IMR-90 (cell line): ENCODE results near the gene ACTR5. TPM values are rescaled to one million over a fixed set of nuclear protein-coding genes. Genes with fewer than 3 reads are reported as not detected.

Experiments
- ATAC-seq: fragments of 200-7000 bp; cut with Tn5 transposase; 2 replicates; pipeline ENCODE4 v1.9.1; 2020; ENCODE audit warnings: low read depth, mild to moderate bottlenecking, moderate library complexity
- BruUV-seq: library from RNA; stranded (reverse); fragments of 400-500 nt; replicated peaks from 2 replicates; lab custom pipeline; 2021; lab: Mats Ljungman, UMichigan
- CTCF ChIA-PET: fragments of 300-600 bp; formaldehyde crosslinking; extraction: SDS; loops from one replicate; lab custom pipeline; 2021; ENCODE audit warnings: antibody characterized with exemption; lab: Yijun Ruan, JAX
- POLR2A ChIA-PET: fragments of 300-600 bp; sonication (Branson Sonifier 250); formaldehyde crosslinking; loops from one replicate; lab custom pipeline; 2022; ENCODE audit warnings: antibody characterized with exemption; ENCODE audit not compliant: unreplicated experiment; lab: Charles Lee
- DNase-seq: peaks from one replicate; pipeline ENCODE4 v3.0.0; 2013
- H2AFZ ChIP-seq: replicated peaks from 2 replicates; pipeline ENCODE3; 2013; ENCODE audit warnings: low read length, mild to moderate bottlenecking; ENCODE audit not compliant: poor library complexity
- H2AK5ac ChIP-seq: 2 replicates; pipeline ENCODE4 v1.6.1; 2013; ENCODE audit warnings: low read depth, low read length, inconsistent platforms
- H2AK9ac ChIP-seq: replicated peaks from 2 replicates; pipeline ENCODE3; 2013; ENCODE audit warnings: mild to moderate bottlenecking, low read depth, low read length, moderate library complexity; ENCODE audit not compliant: poor library complexity
- H2BK120ac ChIP-seq: 2 replicates; pipeline ENCODE4 v1.6.1; 2013; ENCODE audit warnings: low read depth, low read length, inconsistent platforms
- H2BK15ac ChIP-seq: 3 replicates; pipeline ENCODE4 v1.6.1; 2013; ENCODE audit warnings: low read depth, low read length, inconsistent platforms
- H2BK20ac ChIP-seq: 2 replicates; pipeline ENCODE4 v1.6.1; 2013; ENCODE audit warnings: low read depth, mild to moderate bottlenecking, inconsistent platforms, low read length, moderate library complexity
- H2BK5ac ChIP-seq: 2 replicates; pipeline ENCODE4 v1.6.1; 2013; ENCODE audit warnings: mild to moderate bottlenecking, low read depth, low read length, inconsistent platforms; ENCODE audit not compliant: poor library complexity, severe bottlenecking
- H3K14ac ChIP-seq: replicated peaks from 2 replicates; pipeline ENCODE4 v1.6.1; 2013; ENCODE audit warnings: low read depth, low read length, inconsistent platforms
- H3K18ac ChIP-seq: 2 replicates; pipeline ENCODE4 v1.6.1; 2013; ENCODE audit warnings: low read depth, low read length, control low read depth
- H3K23ac ChIP-seq: 2 replicates; pipeline ENCODE4 v1.6.1; 2013; ENCODE audit warnings: low read depth, low read length, inconsistent platforms
- H3K27ac ChIP-seq: 2 replicates; pipeline ENCODE4 v1.5.1; 2013; ENCODE audit warnings: mild to moderate bottlenecking, control low read depth, low read length; ENCODE audit not compliant: insufficient read depth
- H3K27me3 ChIP-seq: 2 replicates; pipeline ENCODE4 v1.6.1; 2013; ENCODE audit warnings: low read length; ENCODE audit not compliant: control insufficient read depth, insufficient read depth
- H3K36me3 ChIP-seq: 2 replicates; pipeline ENCODE4 v1.6.1; 2013; ENCODE audit warnings: low read length, mixed read lengths; ENCODE audit not compliant: control insufficient read depth, insufficient read depth
- H3K4ac ChIP-seq: 2 replicates; pipeline ENCODE4 v1.6.1; 2013; ENCODE audit warnings: low read depth, low read length, inconsistent platforms
- H3K4me1 ChIP-seq: 2 replicates; pipeline ENCODE4 v1.6.1; 2013; ENCODE audit warnings: low read length, mixed read lengths; ENCODE audit not compliant: control insufficient read depth, insufficient read depth
- H3K4me2 ChIP-seq: 2 replicates; pipeline ENCODE4 v1.6.1; 2013; ENCODE audit warnings: low read depth, mild to moderate bottlenecking, control low read depth, low read length, moderate library complexity
- H3K4me3 ChIP-seq: 2 replicates; pipeline ENCODE4 v1.5.1; 2013; ENCODE audit warnings: low read depth, mild to moderate bottlenecking, control low read depth, low read length, moderate library complexity; ENCODE audit not compliant: insufficient read depth
- H3K56ac ChIP-seq: 2 replicates; pipeline ENCODE4 v1.6.1; 2013; ENCODE audit warnings: low read length, inconsistent platforms; ENCODE audit not compliant: insufficient read depth; ENCODE audit errors: extremely low read depth
- H3K79me1 ChIP-seq, 2 experiments: 2 replicates each; pipeline ENCODE4 v1.6.1; 2013; ENCODE audit warnings: low read length in 2 of 2, inconsistent platforms in 1 of 2, low read depth in 1 of 2
- H3K9ac ChIP-seq: 2 replicates; pipeline ENCODE4 v1.6.1; 2013; ENCODE audit warnings: low read depth, low read length, control low read depth
- H3K9me1 ChIP-seq: 2 replicates; pipeline ENCODE4 v1.6.1; 2013; ENCODE audit warnings: low read length, inconsistent platforms; ENCODE audit not compliant: insufficient read depth
- H3K9me3 ChIP-seq: 2 replicates; pipeline ENCODE4 v1.6.1; 2013; ENCODE audit warnings: low read length; ENCODE audit not compliant: control insufficient read depth, insufficient read depth
- H4K20me1 ChIP-seq: 2 replicates; pipeline ENCODE4 v1.6.1; 2013; ENCODE audit warnings: low read length, inconsistent platforms; ENCODE audit not compliant: insufficient read depth
- H4K5ac ChIP-seq: 2 replicates; pipeline ENCODE4 v1.6.1; 2013; ENCODE audit warnings: mild to moderate bottlenecking, low read depth, low read length, control low read depth
- H4K8ac ChIP-seq, 2 experiments: 2 replicates each; pipeline ENCODE4 v1.6.1; 2013; ENCODE audit warnings: low read depth in 2 of 2, low read length in 2 of 2, control low read depth in 1 of 2, inconsistent platforms in 1 of 2
- H4K91ac ChIP-seq: 2 replicates; pipeline ENCODE4 v1.6.1; 2013; ENCODE audit warnings: low read depth, low read length, inconsistent platforms; ENCODE audit not compliant: insufficient read depth
- BHLHE40 ChIP-seq: fragments of 150-350 bp; IDR thresholded peaks from 2 replicates; pipeline ENCODE4 v1.6.1; 2016; ENCODE audit warnings: mild to moderate bottlenecking, low read depth, low read length
- FOS ChIP-seq: fragments of 150-350 bp; IDR thresholded peaks from 2 replicates; pipeline ENCODE4 v1.6.1; 2016; ENCODE audit warnings: low read depth, low read length
- MAZ ChIP-seq: IDR thresholded peaks from 2 replicates; pipeline ENCODE4 v1.6.1; 2012; ENCODE audit warnings: low read depth, mild to moderate bottlenecking, low read length, improper control_type of control experiment, moderate library complexity, borderline replicate concordance
- MXI1 ChIP-seq: IDR thresholded peaks from 2 replicates; pipeline ENCODE4 v1.6.1; 2012; ENCODE audit warnings: low read depth, mild to moderate bottlenecking, low read length, moderate library complexity, borderline replicate concordance
- POLR2A ChIP-seq: IDR thresholded peaks from 2 replicates; pipeline ENCODE4 v1.6.1; 2012; ENCODE audit warnings: mild to moderate bottlenecking, low read depth, low read length
- RAD21 ChIP-seq: IDR thresholded peaks from 2 replicates; pipeline ENCODE4 v1.6.1; 2012; ENCODE audit warnings: low read length, improper control_type of control experiment
- RFX5 ChIP-seq: IDR thresholded peaks from 2 replicates; pipeline ENCODE4 v1.8.0; 2012; ENCODE audit warnings: low read depth, mild to moderate bottlenecking, low read length, moderate library complexity
- SMC3 ChIP-seq: fragments of 150-350 bp; IDR thresholded peaks from 2 replicates; pipeline ENCODE4 v1.6.1; 2016; ENCODE audit warnings: low read depth, mild to moderate bottlenecking, antibody characterized with exemption, low read length, moderate library complexity
- WGBS, 2 experiments: methylation state at CpG; one replicate each; pipeline versions ENCODE4 v1.1.5 to v1.1.7; 2013; ENCODE audit warnings: missing lambda C conversion rate in 2 of 2; ENCODE audit not compliant: insufficient read length in 1 of 2; ENCODE audit errors: extremely low coverage in 2 of 2; 5-methylcytosine and 5-hydroxymethylcytosine counted together
- dilution Hi-C: fragments of 300-500 bp; cut with HindIII; formaldehyde crosslinking; loops from one replicate; pipeline ENCODE4 v1.14.3; 2018; ENCODE audit warnings: low sequenced_read_pairs; ENCODE audit not compliant: unreplicated experiment
- in situ Hi-C: fragments of 300-500 bp; cut with MboI; formaldehyde crosslinking; loops from 3 replicates; pipeline ENCODE4 v1.14.3; 2019; ENCODE audit warnings: low sequenced_read_pairs, inconsistent platforms, mixed read lengths
- intact Hi-C: fragments of 100-400 bp; cut with micrococcal nuclease; formaldehyde crosslinking; loops from 2 replicates; pipeline ENCODE4 v1.10.0; 2022
- polyA plus RNA-seq, 3 experiments: library from polyadenylated mRNA; depleted of rRNA; stranded (reverse); fragments of >200 nt; gene quantifications; 2 replicates each; pipeline ENCODE4 v1.2.3, GENCODE V29; 2012; ENCODE audit warnings: low replicate concordance in 1 of 3
- total RNA-seq: library from RNA; depleted of rRNA; stranded (reverse); fragments of >200 nt; gene quantifications from 2 replicates; pipeline ENCODE4 v1.2.3, GENCODE V29; 2012
- TF ChIP-seq, protein P1 (sequence below): fragments of 150-350 bp; IDR thresholded peaks from 2 replicates; pipeline ENCODE4 v1.6.1; 2016; ENCODE audit warnings: low read depth, mild to moderate bottlenecking, low read length, moderate library complexity, borderline replicate concordance
- TF ChIP-seq, protein P2 (sequence below): conservative IDR thresholded peaks from 2 replicates; pipeline ENCODE4 v1.5.1; 2012; ENCODE audit warnings: mild to moderate bottlenecking, low read depth, low read length, improper control_type of control experiment

ACTR5 gene
- total and polyA plus RNA-seq, 2 of the 4 experiments (the other 2 are of a cell fraction) = 5.9 to 6.6 TPM

DNA sequence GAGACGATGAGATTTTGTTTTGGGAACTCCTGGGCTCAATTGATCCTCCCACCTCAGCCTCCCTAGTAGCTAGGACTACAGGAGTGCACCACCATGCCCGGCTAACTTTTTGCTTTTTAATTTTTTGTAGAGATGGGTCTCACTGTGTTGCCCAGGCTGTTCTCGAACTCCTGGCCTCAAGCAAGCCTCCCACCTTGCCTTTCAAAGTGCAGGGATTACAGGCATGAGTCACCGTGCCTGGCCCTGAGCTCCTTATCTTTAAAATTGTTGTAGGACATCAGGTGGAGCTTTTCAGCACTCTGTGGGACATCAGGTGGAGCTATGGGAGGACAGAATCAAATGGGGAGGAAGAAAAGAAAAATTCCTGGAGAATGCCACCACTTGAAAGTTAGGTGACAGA is 12.7 kb downstream of the ACTR5 start:
- Histone ChIP-seq H3K4me3 (no peak overlapping the region), H4K5ac (no peak overlapping the region), H3K4me1 (peaks cover 6% of the 10 kb centered on the region), H3K9me3 (no peaks in the 10 kb centered on the region), H3K4me2 (no peak overlapping the region), H3K36me3 (peaks cover 19% of the 10 kb centered on the region), H2BK20ac (no peak overlapping the region), H2AFZ (no peak overlapping the region), H2BK120ac (no peak overlapping the region), H2BK15ac (no peak overlapping the region), H3K27me3 (no peaks in the 10 kb centered on the region), H3K14ac (no peak overlapping the region), H3K9ac (no peak overlapping the region), H3K4ac (no peak overlapping the region), H4K91ac (no peak overlapping the region), H3K9me1 (peaks cover 10% of the 10 kb centered on the region), H2AK5ac (no peak overlapping the region), H3K23ac (no peak overlapping the region), H3K79me1 (peaks cover 0 to 4% of the 10 kb centered on the region in 2 experiments; a peak in 1 of 4 replicates), H2AK9ac (no peak overlapping the region), H3K56ac (no peak overlapping the region), H4K8ac (no peak overlapping the region), H2BK5ac (no peak overlapping the region), H4K20me1 (no peaks in the 10 kb centered on the region), H3K18ac (no peak overlapping the region), H3K27ac (no peak overlapping the region)
- dilution Hi-C loops (no loop called here), in situ Hi-C loops (loop anchor here (25.0 kb wide), 1 partner anchor 276 kb away; no protein-coding TSS in a partner anchor), intact Hi-C loops (no loop called here)
- no TSS peak for BruUV-seq
- WGBS, 2 experiments = no CpG with 5 or more reads among the region's 4 CpGs
- TF ChIP-seq, protein P1, sequence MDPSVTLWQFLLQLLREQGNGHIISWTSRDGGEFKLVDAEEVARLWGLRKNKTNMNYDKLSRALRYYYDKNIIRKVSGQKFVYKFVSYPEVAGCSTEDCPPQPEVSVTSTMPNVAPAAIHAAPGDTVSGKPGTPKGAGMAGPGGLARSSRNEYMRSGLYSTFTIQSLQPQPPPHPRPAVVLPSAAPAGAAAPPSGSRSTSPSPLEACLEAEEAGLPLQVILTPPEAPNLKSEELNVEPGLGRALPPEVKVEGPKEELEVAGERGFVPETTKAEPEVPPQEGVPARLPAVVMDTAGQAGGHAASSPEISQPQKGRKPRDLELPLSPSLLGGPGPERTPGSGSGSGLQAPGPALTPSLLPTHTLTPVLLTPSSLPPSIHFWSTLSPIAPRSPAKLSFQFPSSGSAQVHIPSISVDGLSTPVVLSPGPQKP = no peak
- TF ChIP-seq, protein P2, sequence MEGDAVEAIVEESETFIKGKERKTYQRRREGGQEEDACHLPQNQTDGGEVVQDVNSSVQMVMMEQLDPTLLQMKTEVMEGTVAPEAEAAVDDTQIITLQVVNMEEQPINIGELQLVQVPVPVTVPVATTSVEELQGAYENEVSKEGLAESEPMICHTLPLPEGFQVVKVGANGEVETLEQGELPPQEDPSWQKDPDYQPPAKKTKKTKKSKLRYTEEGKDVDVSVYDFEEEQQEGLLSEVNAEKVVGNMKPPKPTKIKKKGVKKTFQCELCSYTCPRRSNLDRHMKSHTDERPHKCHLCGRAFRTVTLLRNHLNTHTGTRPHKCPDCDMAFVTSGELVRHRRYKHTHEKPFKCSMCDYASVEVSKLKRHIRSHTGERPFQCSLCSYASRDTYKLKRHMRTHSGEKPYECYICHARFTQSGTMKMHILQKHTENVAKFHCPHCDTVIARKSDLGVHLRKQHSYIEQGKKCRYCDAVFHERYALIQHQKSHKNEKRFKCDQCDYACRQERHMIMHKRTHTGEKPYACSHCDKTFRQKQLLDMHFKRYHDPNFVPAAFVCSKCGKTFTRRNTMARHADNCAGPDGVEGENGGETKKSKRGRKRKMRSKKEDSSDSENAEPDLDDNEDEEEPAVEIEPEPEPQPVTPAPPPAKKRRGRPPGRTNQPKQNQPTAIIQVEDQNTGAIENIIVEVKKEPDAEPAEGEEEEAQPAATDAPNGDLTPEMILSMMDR = no peak
- TF ChIP-seq SMC3 (no peak), RAD21 (no peak), MAZ (no peak), BHLHE40 (no peak), POLR2A (no peak), MXI1 (no peak), RFX5 (no peak), FOS (no peak)
- no peak for ATAC-seq
- ChIA-PET CTCF (no interaction called here), POLR2A (no interaction called here)
- DNase-seq = no peak
